Mesendoderm (in vitro differentiated cells): ENCODE results near the gene METTL21C.
A peak's percentile ranks its signal among the peaks of the same experiment; 100 is the strongest.

ENCODE experiments used
- DNase-seq: peaks from one replicate; pipeline ENCODE4 v3.0.0; 2013
- H2AK5ac ChIP-seq: 2 replicates; pipeline ENCODE4 v1.6.1; 2013; ENCODE audit warnings: low read length, inconsistent platforms
- H2BK120ac ChIP-seq: 2 replicates; pipeline ENCODE4 v1.6.1; 2013; ENCODE audit warnings: low read depth, mild to moderate bottlenecking, low read length, moderate library complexity, mixed read lengths
- H2BK15ac ChIP-seq: replicated peaks from 2 replicates; pipeline ENCODE4 v1.6.1; 2013; ENCODE audit warnings: low read depth, mild to moderate bottlenecking, moderate library complexity
- H2BK5ac ChIP-seq: 2 replicates; pipeline ENCODE4 v1.6.1; 2013; ENCODE audit warnings: low read length, inconsistent platforms
- H3K18ac ChIP-seq: 2 replicates; pipeline ENCODE4 v1.6.1; 2013; ENCODE audit warnings: mild to moderate bottlenecking, low read length, mixed read lengths
- H3K23ac ChIP-seq: one replicate; pipeline ENCODE4 v1.6.1; 2013; ENCODE audit warnings: low read length
- H3K27ac ChIP-seq: 2 replicates; pipeline ENCODE4 v1.5.1; 2013; ENCODE audit warnings: low read depth, mild to moderate bottlenecking, inconsistent platforms, low read length, moderate library complexity
- H3K27me3 ChIP-seq: 2 replicates; pipeline ENCODE4 v1.6.1; 2013; ENCODE audit warnings: low read length, control low read depth, mild to moderate bottlenecking, inconsistent platforms; ENCODE audit not compliant: insufficient read depth, poor library complexity
- H3K36me3 ChIP-seq: 2 replicates; pipeline ENCODE4 v1.6.1; 2013; ENCODE audit warnings: low read length, inconsistent platforms; ENCODE audit not compliant: control insufficient read depth, insufficient read depth
- H3K4ac ChIP-seq: one replicate; pipeline ENCODE4 v1.6.1; 2013; ENCODE audit warnings: low read depth, mild to moderate bottlenecking, low read length, moderate library complexity
- H3K4me1 ChIP-seq: 2 replicates; pipeline ENCODE4 v1.6.1; 2013; ENCODE audit warnings: low read depth, low read length, inconsistent platforms; ENCODE audit not compliant: control insufficient read depth
- H3K4me2 ChIP-seq: 2 replicates; pipeline ENCODE4 v1.6.1; 2013; ENCODE audit warnings: low read length
- H3K4me3 ChIP-seq: 2 replicates; pipeline ENCODE4 v1.5.1; 2013; ENCODE audit warnings: mild to moderate bottlenecking, low read length
- H3K56ac ChIP-seq: one replicate; pipeline ENCODE4 v1.6.1; 2013; ENCODE audit warnings: low read length
- H3K79me1 ChIP-seq: 2 replicates; pipeline ENCODE4 v1.6.1; 2013; ENCODE audit warnings: low read length, inconsistent platforms
- H3K79me2 ChIP-seq: 2 replicates; pipeline ENCODE4 v1.6.1; 2013; ENCODE audit warnings: mild to moderate bottlenecking, low read length; ENCODE audit not compliant: control insufficient read depth, insufficient read depth
- H3K9ac ChIP-seq: 2 replicates; pipeline ENCODE4 v1.6.1; 2013; ENCODE audit warnings: low read length, inconsistent platforms
- H4K5ac ChIP-seq: one replicate; pipeline ENCODE4 v1.6.1; 2013; ENCODE audit warnings: low read length
- H4K8ac ChIP-seq: one replicate; pipeline ENCODE4 v1.6.1; 2013; ENCODE audit warnings: low read depth, mild to moderate bottlenecking, control low read depth, low read length, moderate library complexity
- WGBS: extraction: QIAGEN DNeasy Blood & Tissue Kit; methylation state at CpG from one replicate; pipeline ENCODE4 v1.1.7; 2013; ENCODE audit warnings: low lambda C conversion rate, missing lambda C conversion rate; ENCODE audit not compliant: insufficient coverage; ENCODE audit errors: extremely low coverage; 5-methylcytosine and 5-hydroxymethylcytosine counted together

The METTL21C gene

GRCh38 chr13:102657630-102658029 lies 37.2 kb downstream of the METTL21C start:
- H4K8ac ChIP-seq: no peak overlapping the region
- no peak overlapping the region for H3K23ac ChIP-seq
- H3K4me1 ChIP-seq: no peaks in the 10 kb centered on the region
- H2BK5ac ChIP-seq: no peak overlapping the region
- DNase-seq: no peak
- peaks cover 2% of the 10 kb centered on the region for H3K36me3 ChIP-seq
- H3K9ac ChIP-seq: no peak overlapping the region
- no CpG with 5 or more reads among the region's 6 CpGs for WGBS
- H3K4ac ChIP-seq: no peak overlapping the region
- no peak overlapping the region for H2BK120ac ChIP-seq
- no peak overlapping the region for H3K18ac ChIP-seq
- H2AK5ac ChIP-seq: no peak overlapping the region
- no peak overlapping the region for H3K27ac ChIP-seq
- H3K79me1 ChIP-seq: no peaks in the 10 kb centered on the region
- no peaks in the 10 kb centered on the region for H3K27me3 ChIP-seq
- no peak overlapping the region for H3K4me2 ChIP-seq
- H3K4me3 ChIP-seq: no peak overlapping the region
- H3K56ac ChIP-seq: no peak overlapping the region
- no peak overlapping the region for H4K5ac ChIP-seq
- H2BK15ac ChIP-seq: no peak overlapping the region
- no peaks in the 10 kb centered on the region for H3K79me2 ChIP-seq

- WGBS: no CpG with 5 or more reads among the region's 2 CpGs
- no peak overlapping the region for H3K4me2 ChIP-seq
- peaks cover 2% of the 10 kb centered on the region for H3K36me3 ChIP-seq
Observed at GRCh38 chr13:102654756-102655155, 40.1 kb downstream of the METTL21C start.

GRCh38 chr13:102651892-102652291 lies 43.0 kb downstream of the METTL21C start:
- peaks cover 7% of the 10 kb centered on the region for H3K36me3 ChIP-seq
- H3K4ac ChIP-seq: no peak overlapping the region
- H3K9ac ChIP-seq: no peak overlapping the region
- no peak overlapping the region for H2BK120ac ChIP-seq
- no peak for DNase-seq
- no peaks in the 10 kb centered on the region for H3K27me3 ChIP-seq
- no peak overlapping the region for H2BK5ac ChIP-seq
- no peaks in the 10 kb centered on the region for H3K4me1 ChIP-seq
- H2AK5ac ChIP-seq: no peak overlapping the region
- WGBS: no CpG with 5 or more reads among the region's 5 CpGs
- H3K4me2 ChIP-seq: no peak overlapping the region
- no peak overlapping the region for H2BK15ac ChIP-seq
- no peak overlapping the region for H4K5ac ChIP-seq
- H3K27ac ChIP-seq: no peak overlapping the region
- no peak overlapping the region for H3K4me3 ChIP-seq
- no peak overlapping the region for H3K56ac ChIP-seq
- no peak overlapping the region for H3K18ac ChIP-seq
- H3K23ac ChIP-seq: no peak overlapping the region
- H4K8ac ChIP-seq: no peak overlapping the region
- no peaks in the 10 kb centered on the region for H3K79me1 ChIP-seq
- H3K79me2 ChIP-seq: no peaks in the 10 kb centered on the region

More at GRCh38 chr13:102654756-102655155, 40.1 kb downstream of the METTL21C start:
- Histone ChIP-seq H3K4ac (no peak overlapping the region), H3K79me2 (no peaks in the 10 kb centered on the region), H3K23ac (no peak overlapping the region), H3K27me3 (no peaks in the 10 kb centered on the region), H3K9ac (no peak overlapping the region), H4K5ac (no peak overlapping the region), H3K4me3 (no peak overlapping the region), H3K79me1 (no peaks in the 10 kb centered on the region), H2BK15ac (no peak overlapping the region), H3K18ac (no peak overlapping the region), H2AK5ac (no peak overlapping the region), H2BK120ac (no peak overlapping the region), H2BK5ac (no peak overlapping the region), H4K8ac (no peak overlapping the region), H3K56ac (no peak overlapping the region), H3K4me1 (no peaks in the 10 kb centered on the region), H3K27ac (no peak overlapping the region)
- DNase-seq: peak; percentile 11

- H2BK5ac ChIP-seq: no peak overlapping the region
- H3K56ac ChIP-seq: no peak overlapping the region
- no peak overlapping the region for H2BK120ac ChIP-seq
- H3K4me3 ChIP-seq: no peak overlapping the region
- H3K9ac ChIP-seq: no peak overlapping the region
- H2AK5ac ChIP-seq: no peak overlapping the region
- H3K79me2 ChIP-seq: no peaks in the 10 kb centered on the region
- no peak for DNase-seq
- H3K4me2 ChIP-seq: no peak overlapping the region
- H3K18ac ChIP-seq: no peak overlapping the region
- H3K36me3 ChIP-seq: peaks cover 7% of the 10 kb centered on the region
- no peak overlapping the region for H3K27ac ChIP-seq
- H4K8ac ChIP-seq: no peak overlapping the region
- no peaks in the 10 kb centered on the region for H3K79me1 ChIP-seq
- H4K5ac ChIP-seq: no peak overlapping the region
- no peaks in the 10 kb centered on the region for H3K4me1 ChIP-seq
- no peak overlapping the region for H3K4ac ChIP-seq
- H3K27me3 ChIP-seq: no peaks in the 10 kb centered on the region
- H3K23ac ChIP-seq: no peak overlapping the region
- H2BK15ac ChIP-seq: no peak overlapping the region
Observed at GRCh38 chr13:102651392-102651791, 43.5 kb downstream of the METTL21C start.

- Histone ChIP-seq H2BK5ac (no peak overlapping the region), H3K4ac (no peak overlapping the region), H3K56ac (no peak overlapping the region), H3K36me3 (peaks cover 5% of the 10 kb centered on the region), H3K23ac (no peak overlapping the region), H3K27me3 (no peaks in the 10 kb centered on the region), H3K4me2 (no peak overlapping the region), H4K5ac (no peak overlapping the region), H4K8ac (no peak overlapping the region), H3K18ac (no peak overlapping the region), H3K4me3 (no peak overlapping the region), H2AK5ac (no peak overlapping the region), H3K4me1 (no peaks in the 10 kb centered on the region), H2BK15ac (no peak overlapping the region), H3K79me1 (no peaks in the 10 kb centered on the region), H2BK120ac (no peak overlapping the region), H3K9ac (no peak overlapping the region), H3K27ac (no peak overlapping the region), H3K79me2 (no peaks in the 10 kb centered on the region)
- no peak for DNase-seq
- no CpG with 5 or more reads among the region's 3 CpGs for WGBS
Observed at GRCh38 chr13:102650444-102650843, 44.4 kb downstream of the METTL21C start.

- no peaks in the 10 kb centered on the region for H3K79me2 ChIP-seq
- no peak overlapping the region for H3K56ac ChIP-seq
- no peak overlapping the region for H3K18ac ChIP-seq
- H2BK15ac ChIP-seq: no peak overlapping the region
- no peak overlapping the region for H4K8ac ChIP-seq
- H3K27me3 ChIP-seq: no peaks in the 10 kb centered on the region
- no peak overlapping the region for H3K4me2 ChIP-seq
- H2BK120ac ChIP-seq: no peak overlapping the region
- peaks cover 7% of the 10 kb centered on the region for H3K36me3 ChIP-seq
- no peak overlapping the region for H3K4ac ChIP-seq
- WGBS: no CpG with 5 or more reads among the region's 3 CpGs
- H4K5ac ChIP-seq: no peak overlapping the region
- H3K4me1 ChIP-seq: no peaks in the 10 kb centered on the region
- H2AK5ac ChIP-seq: no peak overlapping the region
- DNase-seq: no peak
- no peak overlapping the region for H2BK5ac ChIP-seq
- H3K4me3 ChIP-seq: no peak overlapping the region
- no peak overlapping the region for H3K9ac ChIP-seq
- H3K23ac ChIP-seq: no peak overlapping the region
- no peak overlapping the region for H3K27ac ChIP-seq
- no peaks in the 10 kb centered on the region for H3K79me1 ChIP-seq
Observed at GRCh38 chr13:102648046-102648445, 46.8 kb downstream of the METTL21C start.
